Omental fat pad (tissue), 4 donors: ENCODE data around the gene MTMR3. TPM values are rescaled to one million over a fixed set of nuclear protein-coding genes. Genes with fewer than 3 reads are reported as not detected.
"Not testable (repeated sequence)": the region's sequence is repeated elsewhere in the genome, so short reads cannot be mapped to it uniquely, and the experiment has no call there.

Experiments used
- ATAC-seq: fragments of 150-250 bp; one replicate; pipeline ENCODE4 v1.9.1; 2016; ENCODE audit warnings: mild to moderate bottlenecking, moderate library complexity; ENCODE audit not compliant: low FRiP score
- DNase-seq: peaks from one replicate; pipeline ENCODE4 v3.0.0-alpha.2; 2019; ENCODE audit warnings: low spot score
- CTCF ChIP-seq, 3 donors: fragments of 450-650 bp; IDR thresholded peaks; one replicate each; pipeline ENCODE4 v1.5.1; 2016 to 2017; ENCODE audit warnings: antibody characterized with exemption in 3 of 3, mild to moderate bottlenecking in 3 of 3, moderate library complexity in 2 of 3
- total RNA-seq, 4 donors: library from RNA; depleted of rRNA; stranded (reverse); fragments of >200 nt; gene quantifications; one replicate each; pipeline ENCODE4 v1.1.0, GENCODE V29; 2016

The MTMR3 gene
- total RNA-seq, 4 donors from 2014 or later = 41.3 to 88.9 (median 53.2) TPM

GRCh38 chr22:29956680-29957079 is 73.7 kb downstream of the MTMR3 start:
- TF ChIP-seq CTCF (IDR thresholded peaks at IDR 0.05) = no peak
- ATAC-seq (no peak), DNase-seq (no peak)

- DNase-seq (no peak), ATAC-seq (no peak)
- TF ChIP-seq CTCF (IDR thresholded peaks at IDR 0.05) = no peak
Measured at GRCh38 chr22:29958170-29958569, 75.2 kb downstream of the MTMR3 start.

GRCh38 chr22:29964776-29965175 is 81.8 kb downstream of the MTMR3 start:
- no peak for TF ChIP-seq CTCF (IDR thresholded peaks at IDR 0.05)
- no peak for ATAC-seq

GRCh38 chr22:29967461-29967860 is 84.5 kb downstream of the MTMR3 start:
- DNase-seq = no peak
- TF ChIP-seq CTCF (IDR thresholded peaks at IDR 0.05) = no peak
- ATAC-seq = no peak

More at GRCh38 chr22:29964776-29965175, 81.8 kb downstream of the MTMR3 start:
- DNase-seq = no peak

GRCh38 chr22:29971607-29972006 is 88.6 kb downstream of the MTMR3 start:
- no peak for TF ChIP-seq CTCF (IDR thresholded peaks at IDR 0.05)
- ATAC-seq (no peak), DNase-seq (no peak)

GRCh38 chr22:29972121-29972520 is 89.1 kb downstream of the MTMR3 start:
- DNase-seq = no peak
- TF ChIP-seq CTCF (IDR thresholded peaks at IDR 0.05) = no peak
- ATAC-seq = no peak

- no peak for DNase-seq
- TF ChIP-seq CTCF (IDR thresholded peaks at IDR 0.05) = no peak
- no peak for ATAC-seq
Measured at GRCh38 chr22:29973269-29973668, 90.3 kb downstream of the MTMR3 start.

- not testable (repeated sequence) for ATAC-seq, DNase-seq
Measured at GRCh38 chr22:29973680-29974079, 90.7 kb downstream of the MTMR3 start.
